EL (cell line): ENCODE measurements around the gene NFATC2.
"Not testable (repeated sequence)": the region's sequence is repeated elsewhere in the genome, so short reads cannot be mapped to it uniquely, and the experiment has no call there.

ENCODE experiments used
- DNase-seq: peaks from one replicate; pipeline ENCODE4 v3.0.0-alpha.2; 2016

The NFATC2 gene

GRCh38 chr20:51542571-51543421 lies at the start of gene NFATC2:
NFATC2 (minus strand) TSS chr20:51542719; CDS start chr20:51542499, 220 bp downstream.
- no peak for DNase-seq

- DNase-seq, result no peak
Observed at GRCh38 chr20:51591871-51592270, 49.4 kb upstream of the NFATC2 start.

GRCh38 chr20:51588762-51589161 lies 46.2 kb upstream of the NFATC2 start:
- no peak for DNase-seq

DNA sequence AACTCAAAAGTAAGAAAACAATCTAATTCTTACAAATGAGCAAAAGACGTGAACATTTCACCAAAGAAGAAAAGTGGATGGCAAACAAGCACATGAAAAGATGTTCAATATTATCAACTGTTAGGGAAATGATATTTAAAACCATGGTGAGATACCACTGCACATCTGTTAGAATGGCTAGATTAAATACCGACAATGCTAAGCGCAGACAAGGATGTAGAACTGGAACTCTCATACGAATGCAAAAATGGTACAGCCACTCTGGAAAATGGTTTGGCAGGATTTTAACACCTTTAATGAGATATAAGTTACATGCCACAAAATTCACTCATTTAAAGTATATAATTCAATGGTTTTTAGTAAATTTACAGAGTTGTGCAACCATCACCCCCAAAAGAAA lies 44.6 kb upstream of the NFATC2 start:
- DNase-seq, result no peak

DNA sequence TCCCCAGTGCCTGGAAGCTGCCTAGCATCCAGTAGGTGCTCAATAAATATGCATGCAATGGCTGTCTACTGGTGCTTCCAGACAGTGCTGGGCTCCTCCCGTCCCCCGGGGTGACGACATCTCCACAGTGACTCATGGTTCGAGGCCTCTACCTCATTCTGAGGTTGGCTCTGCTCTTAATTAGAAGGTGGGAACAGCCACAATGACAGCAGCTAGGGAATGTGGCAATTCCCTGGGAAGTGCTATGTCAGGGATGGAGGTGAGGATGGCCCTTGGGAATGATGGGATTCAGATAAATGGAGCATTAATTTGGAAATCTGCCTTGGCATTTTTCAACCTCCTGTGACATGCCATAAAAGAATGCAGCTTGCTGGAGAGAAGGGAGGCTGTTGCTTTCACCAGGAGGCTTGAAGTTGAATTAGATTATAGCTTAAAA lies 43.5 kb upstream of the NFATC2 start:
- peak; percentile 90 for DNase-seq

GRCh38 chr20:51585148-51585547 lies 42.6 kb upstream of the NFATC2 start:
- no peak for DNase-seq

- DNase-seq, result no peak
Observed at GRCh38 chr20:51584737-51585136, 42.2 kb upstream of the NFATC2 start.

- no peak for DNase-seq
Observed at GRCh38 chr20:51584116-51584515, 41.6 kb upstream of the NFATC2 start.

GRCh38 chr20:51583499-51583898 lies 41.0 kb upstream of the NFATC2 start:
- no peak for DNase-seq

GRCh38 chr20:51583073-51583472 lies 40.6 kb upstream of the NFATC2 start:
- DNase-seq, result no peak

DNA sequence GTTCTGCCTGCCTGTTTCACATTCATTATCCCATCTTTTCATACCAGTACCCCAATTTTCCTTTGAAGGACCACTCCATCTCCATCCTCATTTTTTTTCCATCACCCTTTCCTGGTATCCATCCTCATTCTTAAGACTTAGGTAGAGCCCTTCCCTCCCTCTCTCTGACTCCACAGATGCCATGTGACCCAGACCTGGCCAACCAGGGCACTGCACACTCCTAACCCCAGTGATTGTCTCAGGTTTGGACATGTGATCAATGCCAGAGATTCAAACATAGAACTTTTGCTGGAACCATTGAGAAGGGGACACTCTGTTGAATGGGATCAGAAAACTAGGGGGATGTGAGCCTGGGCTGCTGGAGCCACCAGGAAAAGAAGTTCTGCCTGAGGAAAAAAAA lies 39.1 kb upstream of the NFATC2 start:
- DNase-seq, result no peak

GRCh38 chr20:51579137-51579536 lies 36.6 kb upstream of the NFATC2 start:
- DNase-seq, result peak; percentile 87

- no peak for DNase-seq
Observed at GRCh38 chr20:51578145-51578459, 35.6 kb upstream of the NFATC2 start.

GRCh38 chr20:51577432-51578144 lies 35.1 kb upstream of the NFATC2 start:
- DNase-seq, result no peak

DNA sequence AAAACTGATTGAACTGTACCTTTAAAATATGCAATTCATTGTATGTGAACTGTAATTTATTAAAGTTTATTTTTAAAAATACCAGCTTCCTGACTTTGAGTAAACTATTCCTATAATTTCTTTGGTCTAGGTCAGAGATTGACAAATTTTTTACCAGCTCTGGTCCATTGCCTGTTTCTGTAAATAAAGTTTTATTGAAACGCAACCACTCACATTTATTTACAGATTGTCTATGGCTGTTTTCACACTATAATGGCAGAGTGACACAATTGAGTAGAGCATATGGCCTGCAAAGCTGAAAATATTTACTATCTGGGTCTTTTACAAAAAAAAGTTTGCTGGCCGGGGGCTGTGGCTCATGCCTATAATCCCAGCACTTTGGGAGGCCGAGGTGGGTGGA lies 33.0 kb upstream of the NFATC2 start:
- no peak for DNase-seq

DNA sequence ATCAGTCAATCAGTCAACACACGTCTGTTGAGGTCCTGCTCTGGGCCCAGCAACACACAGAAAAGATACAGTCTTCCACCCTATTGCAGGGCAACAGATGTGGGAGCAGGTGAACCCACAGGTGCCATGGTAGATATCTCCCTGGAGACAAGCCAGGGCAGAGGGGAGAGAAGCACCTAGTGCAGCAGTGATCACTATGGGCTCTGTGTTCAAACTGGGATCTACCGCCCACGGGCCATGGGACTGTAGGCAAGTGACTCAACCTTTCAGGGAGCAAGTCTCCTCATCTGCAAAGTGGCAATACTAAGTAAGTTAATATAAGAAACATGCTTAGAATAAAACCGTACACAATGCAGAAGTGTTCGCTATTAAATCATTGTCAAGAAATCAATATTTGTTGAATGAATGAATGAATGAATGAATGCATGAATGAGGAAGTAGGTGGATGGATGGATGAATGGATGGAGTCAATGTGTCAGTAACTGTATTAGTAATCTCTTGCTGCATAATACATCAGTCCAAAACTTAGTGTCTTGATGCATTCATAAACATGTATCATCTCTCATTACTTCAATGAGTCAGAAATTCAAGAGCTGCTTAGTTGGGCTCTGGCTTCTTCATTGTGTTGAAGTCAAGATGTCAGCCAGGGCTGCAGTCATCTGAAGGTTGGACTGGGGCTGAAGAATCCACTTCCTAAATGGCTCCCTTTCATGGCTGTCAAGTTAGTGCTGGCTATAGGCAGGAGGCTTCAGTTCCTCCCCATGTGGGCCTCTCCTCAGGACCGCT lies 31.9 kb upstream of the NFATC2 start:
- no peak for DNase-seq

DNA sequence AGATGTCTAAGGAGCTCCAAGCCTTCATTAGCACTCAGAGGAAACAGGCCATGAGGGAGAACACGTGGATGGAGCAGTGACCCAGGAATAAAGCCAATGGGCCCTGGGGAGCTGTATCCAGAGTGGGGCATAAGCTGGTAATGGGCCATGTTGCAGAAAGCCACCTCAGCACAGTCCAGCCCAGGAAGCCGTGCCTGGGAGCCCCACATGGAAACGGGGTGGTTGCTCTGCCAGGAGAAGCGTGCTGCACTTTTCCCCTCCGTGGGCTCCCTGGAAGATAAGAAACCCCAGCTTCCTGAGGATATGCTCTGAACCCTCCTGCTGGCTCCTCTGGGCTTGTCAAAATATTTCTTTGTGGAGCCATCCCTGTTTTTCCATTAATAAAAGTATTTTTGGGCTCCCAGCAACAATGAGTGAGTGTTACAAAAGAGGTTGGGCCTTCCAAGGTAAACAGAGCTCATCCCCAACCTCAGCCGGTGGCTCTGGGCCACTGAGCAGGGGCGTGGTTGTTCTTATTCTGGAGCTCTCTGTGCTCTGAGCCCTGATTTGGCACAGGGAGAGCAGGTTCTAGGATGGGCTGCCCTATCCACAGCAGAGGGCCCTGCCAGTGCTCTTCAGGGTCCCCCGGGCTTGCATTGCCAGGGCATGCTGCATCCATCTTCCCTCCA lies 31.2 kb upstream of the NFATC2 start:
- no peak for DNase-seq

- DNase-seq, result no peak
Observed at GRCh38 chr20:51571460-51571794, 28.9 kb upstream of the NFATC2 start.

GRCh38 chr20:51570739-51571459 lies 28.4 kb upstream of the NFATC2 start:
- peak; percentile 15 for DNase-seq

GRCh38 chr20:51569815-51570738 lies 27.6 kb upstream of the NFATC2 start:
- DNase-seq, result peak; percentile 30

GRCh38 chr20:51568533-51568932 lies 26.0 kb upstream of the NFATC2 start:
- not testable (repeated sequence) for DNase-seq
